GM10266 (cell line): ENCODE results near the gene EYA2.

Experiments used
- DNase-seq: peaks from one replicate; pipeline ENCODE4 v3.0.0; 2012; ENCODE audit errors: extremely low spot score
- CTCF ChIP-seq: IDR thresholded peaks from 2 replicates; pipeline ENCODE4 v1.5.1; 2012; ENCODE audit warnings: mild to moderate bottlenecking, low read depth; ENCODE audit not compliant: control insufficient read depth, insufficient read depth; ENCODE audit errors: missing control alignments

The EYA2 gene

GRCh38 chr20:47228654-47229053 lies 334.0 kb downstream of the EYA2 start:
- DNase-seq, result no peak
- no peak for TF ChIP-seq CTCF

DNA sequence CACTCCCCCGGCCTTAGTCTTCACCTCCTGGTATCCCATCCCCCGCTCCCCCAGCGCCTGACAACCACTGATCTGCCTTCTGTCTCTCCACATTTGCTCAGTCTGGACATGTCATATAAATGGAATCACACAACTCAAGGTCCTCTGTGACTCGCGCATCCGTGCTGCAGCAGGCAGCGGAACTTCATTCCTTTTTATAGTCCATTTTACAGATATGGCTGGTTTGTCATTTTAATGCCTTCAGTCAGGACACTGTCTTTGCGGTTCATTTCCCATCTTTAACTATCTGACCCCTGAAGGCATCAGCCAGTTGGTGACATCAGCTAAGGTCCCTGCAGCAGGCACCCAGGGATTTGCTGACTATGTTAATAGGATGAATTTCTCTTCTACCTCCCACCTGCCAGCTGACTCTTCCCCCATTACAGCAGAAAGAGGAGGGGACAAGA lies 336.2 kb downstream of the EYA2 start:
- no peak for TF ChIP-seq CTCF
- DNase-seq, result no peak

GRCh38 chr20:47231382-47232039 lies 336.9 kb downstream of the EYA2 start:
- no peak for DNase-seq
- TF ChIP-seq CTCF, result no peak

- no peak for DNase-seq
- no peak for TF ChIP-seq CTCF
Observed at GRCh38 chr20:47232518-47232917, 337.9 kb downstream of the EYA2 start.

GRCh38 chr20:47233333-47234188 lies 338.9 kb downstream of the EYA2 start:
- TF ChIP-seq CTCF, result no peak
- DNase-seq, result no peak

DNA sequence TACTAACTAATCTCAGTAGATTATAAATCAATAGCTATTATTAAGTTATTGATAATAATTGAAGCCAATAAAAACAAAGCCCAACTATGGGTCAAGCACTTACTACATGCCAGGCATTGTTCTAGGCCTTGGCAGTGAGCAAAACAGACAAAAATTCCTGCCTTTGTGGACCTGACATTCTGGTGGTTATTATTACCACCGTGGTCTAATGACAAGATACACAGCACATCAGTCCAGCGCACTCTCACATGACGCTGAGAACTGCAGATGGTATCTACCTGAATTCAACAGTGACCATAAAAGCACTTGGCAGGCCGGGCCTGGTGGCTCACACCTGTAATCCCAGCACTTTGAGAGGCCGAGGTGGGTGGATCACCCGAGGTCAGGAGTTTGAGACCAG lies 340.5 kb downstream of the EYA2 start:
- no peak for TF ChIP-seq CTCF
- no peak for DNase-seq

DNA sequence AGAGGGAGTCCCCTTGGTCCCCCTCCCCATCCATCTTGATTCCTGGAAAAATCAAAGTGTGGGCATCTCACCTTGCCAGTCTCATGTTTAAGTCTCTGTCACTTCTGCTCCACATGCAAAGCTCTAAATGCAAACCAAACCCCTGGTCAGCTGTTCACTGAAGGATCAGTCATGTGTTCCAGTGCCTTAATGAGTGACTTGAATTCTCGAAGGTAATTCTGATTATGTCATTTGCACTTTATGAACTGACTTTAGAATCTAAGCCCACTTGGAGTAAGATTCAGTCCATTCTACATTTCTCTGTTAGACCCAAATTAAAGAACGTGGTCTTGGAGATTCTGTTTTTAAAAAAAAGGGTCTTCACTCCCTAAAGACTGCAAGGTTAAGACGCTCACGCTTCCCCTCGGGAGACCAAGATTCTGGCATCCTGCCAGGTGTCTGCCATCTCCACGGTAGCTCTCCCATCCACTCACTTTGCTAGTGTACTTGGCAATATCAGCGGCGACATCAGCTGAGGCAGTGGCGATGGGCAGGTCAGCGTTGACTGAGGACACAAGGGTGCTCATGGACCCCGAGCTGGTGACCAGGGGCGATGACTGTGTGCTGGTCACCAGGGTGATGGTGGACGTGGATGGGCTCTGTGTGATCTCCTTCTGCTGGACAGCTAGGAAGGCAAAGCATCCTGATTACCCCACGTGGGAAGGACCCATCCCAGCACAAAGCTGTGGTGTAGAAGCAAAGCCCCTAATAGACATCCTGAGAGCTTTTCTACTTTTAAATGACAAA lies 341.4 kb downstream of the EYA2 start:
- no peak for DNase-seq
- TF ChIP-seq CTCF, result no peak
